OCI-LY3 (cell line): Measurements from ENCODE around the gene DAGLB.

Experiments
- EZH2phosphoT487 ChIP-seq: fragments of 200-600 bp; shearing (Covaris generic); IDR thresholded peaks from 2 replicates; pipeline ENCODE4 v1.6.1; 2018; ENCODE audit warnings: antibody characterized with exemption, mixed run types, low read depth
- TF ChIP-seq, protein P1 (sequence below): fragments of 200-600, 300-600 bp; sonication (generic); IDR thresholded peaks from 2 replicates; pipeline ENCODE4 v1.5.1; 2014; ENCODE audit warnings: antibody characterized with exemption, low read length, low read depth

DNA sequence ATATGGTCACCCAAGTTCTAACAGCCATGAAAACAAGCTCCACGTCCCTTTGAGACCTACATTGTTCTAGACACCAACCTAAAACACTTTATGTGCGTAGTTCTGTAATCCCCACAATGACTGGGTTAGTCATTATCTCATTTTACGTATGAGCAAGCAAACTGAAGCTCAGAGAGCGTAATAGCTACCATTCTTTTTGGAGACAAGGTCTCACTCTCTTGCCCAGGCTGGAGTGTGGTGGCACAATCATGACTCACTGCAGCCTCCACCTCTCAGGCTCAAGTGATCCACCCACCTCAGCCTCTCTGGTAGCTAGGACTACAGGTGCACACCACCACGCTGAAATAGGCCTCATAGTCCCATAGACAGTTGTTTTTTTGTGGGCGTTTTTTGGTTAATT lies 10.5 kb downstream of the DAGLB start:
- TF ChIP-seq, protein P1, sequence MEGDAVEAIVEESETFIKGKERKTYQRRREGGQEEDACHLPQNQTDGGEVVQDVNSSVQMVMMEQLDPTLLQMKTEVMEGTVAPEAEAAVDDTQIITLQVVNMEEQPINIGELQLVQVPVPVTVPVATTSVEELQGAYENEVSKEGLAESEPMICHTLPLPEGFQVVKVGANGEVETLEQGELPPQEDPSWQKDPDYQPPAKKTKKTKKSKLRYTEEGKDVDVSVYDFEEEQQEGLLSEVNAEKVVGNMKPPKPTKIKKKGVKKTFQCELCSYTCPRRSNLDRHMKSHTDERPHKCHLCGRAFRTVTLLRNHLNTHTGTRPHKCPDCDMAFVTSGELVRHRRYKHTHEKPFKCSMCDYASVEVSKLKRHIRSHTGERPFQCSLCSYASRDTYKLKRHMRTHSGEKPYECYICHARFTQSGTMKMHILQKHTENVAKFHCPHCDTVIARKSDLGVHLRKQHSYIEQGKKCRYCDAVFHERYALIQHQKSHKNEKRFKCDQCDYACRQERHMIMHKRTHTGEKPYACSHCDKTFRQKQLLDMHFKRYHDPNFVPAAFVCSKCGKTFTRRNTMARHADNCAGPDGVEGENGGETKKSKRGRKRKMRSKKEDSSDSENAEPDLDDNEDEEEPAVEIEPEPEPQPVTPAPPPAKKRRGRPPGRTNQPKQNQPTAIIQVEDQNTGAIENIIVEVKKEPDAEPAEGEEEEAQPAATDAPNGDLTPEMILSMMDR = no peak
- TF ChIP-seq EZH2phosphoT487 = no peak
